GM21786 (cell line): ENCODE data around the gene EPN3.
A peak's percentile ranks its signal among the peaks of the same experiment; 100 is the strongest.

Experiments
- ATAC-seq: cut with Tn5 transposase; IDR thresholded peaks from one replicate; pipeline ENCODE4 v1.9.1; 2021; ENCODE audit not compliant: unreplicated experiment

Gene EPN3

DNA sequence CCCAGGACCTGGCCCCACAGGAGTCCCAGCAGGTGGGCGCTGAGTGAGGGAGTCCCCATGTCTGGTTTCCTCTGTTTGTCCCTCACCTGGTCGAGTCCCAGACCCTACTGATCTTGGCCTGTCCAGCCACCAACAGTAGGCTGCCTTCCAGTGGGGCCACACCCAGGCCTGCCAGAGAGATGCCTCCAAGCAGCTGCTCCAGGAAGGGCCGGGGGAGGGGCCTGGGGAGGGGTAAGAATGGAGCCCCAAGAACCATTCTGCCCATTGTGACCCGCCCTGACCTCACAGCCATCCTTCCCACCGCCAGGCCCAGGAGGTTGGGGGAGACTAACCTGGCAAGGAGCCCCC lies 15.2 kb downstream of the EPN3 start:
- no peak for ATAC-seq

DNA sequence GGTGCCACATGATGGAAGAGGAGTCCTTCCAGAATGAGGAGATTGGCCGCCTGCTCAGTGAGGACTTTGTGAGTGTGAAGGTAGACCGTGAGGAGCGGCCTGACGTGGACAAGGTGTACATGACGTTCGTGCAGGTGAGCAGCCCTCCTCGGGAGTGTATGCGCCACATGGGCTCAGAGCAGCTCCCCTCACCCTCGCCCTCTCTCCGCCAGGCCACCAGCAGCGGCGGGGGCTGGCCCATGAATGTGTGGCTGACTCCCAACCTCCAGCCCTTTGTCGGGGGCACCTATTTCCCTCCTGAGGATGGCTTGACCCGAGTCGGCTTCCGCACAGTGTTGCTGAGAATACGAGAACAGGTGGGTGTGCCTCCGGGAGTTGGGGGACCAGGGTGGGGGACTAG lies 16.3 kb downstream of the EPN3 start:
- no peak for ATAC-seq

DNA sequence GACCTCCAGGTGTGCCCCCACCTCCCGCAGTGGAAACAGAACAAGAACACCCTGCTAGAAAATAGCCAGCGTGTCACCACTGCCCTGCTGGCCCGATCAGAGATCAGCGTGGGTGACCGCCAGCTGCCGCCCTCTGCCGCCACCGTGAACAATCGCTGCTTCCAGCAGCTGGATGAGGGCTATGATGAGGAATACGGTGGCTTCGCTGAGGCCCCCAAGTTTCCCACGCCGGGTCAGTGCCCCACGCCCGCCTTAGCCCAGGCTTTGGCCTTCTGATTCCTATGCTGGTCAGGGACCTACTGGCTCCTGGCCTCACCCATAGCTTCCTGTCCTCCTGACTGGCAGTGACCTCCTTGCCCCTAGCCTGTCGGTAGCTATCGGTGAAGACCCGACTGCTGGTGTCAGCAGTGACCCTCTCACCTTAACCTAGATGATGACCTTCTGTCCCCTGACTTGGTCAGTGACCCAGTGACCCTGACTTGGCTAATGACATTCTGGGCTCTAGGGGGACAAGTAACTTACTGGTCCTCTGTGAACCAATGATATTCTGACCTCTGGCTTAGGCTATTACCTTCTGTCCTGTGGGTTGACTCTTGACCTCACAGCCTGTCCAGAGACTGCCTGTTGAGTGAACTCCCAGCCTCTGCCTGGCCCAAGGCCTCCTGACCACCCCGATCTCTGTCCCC lies 16.9 kb downstream of the EPN3 start:
- ATAC-seq, result no peak

DNA sequence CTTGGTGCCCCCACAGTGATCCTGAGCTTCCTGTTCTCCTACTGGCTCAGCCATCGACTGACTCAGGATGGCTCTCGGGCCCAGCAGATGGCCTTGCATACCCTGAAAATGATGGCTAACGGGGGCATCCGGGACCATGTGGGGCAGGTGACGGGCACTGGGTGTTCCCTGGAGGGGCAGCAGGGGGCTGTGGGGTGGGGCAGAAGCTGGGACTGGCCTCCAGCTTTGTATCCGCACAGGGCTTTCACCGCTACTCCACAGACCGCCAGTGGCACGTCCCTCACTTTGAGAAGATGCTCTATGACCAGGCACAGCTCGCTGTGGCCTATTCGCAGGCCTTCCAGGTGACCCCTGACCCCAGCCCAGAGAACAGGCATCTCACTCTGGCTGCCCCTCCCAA lies 17.4 kb downstream of the EPN3 start:
- no peak for ATAC-seq

DNA sequence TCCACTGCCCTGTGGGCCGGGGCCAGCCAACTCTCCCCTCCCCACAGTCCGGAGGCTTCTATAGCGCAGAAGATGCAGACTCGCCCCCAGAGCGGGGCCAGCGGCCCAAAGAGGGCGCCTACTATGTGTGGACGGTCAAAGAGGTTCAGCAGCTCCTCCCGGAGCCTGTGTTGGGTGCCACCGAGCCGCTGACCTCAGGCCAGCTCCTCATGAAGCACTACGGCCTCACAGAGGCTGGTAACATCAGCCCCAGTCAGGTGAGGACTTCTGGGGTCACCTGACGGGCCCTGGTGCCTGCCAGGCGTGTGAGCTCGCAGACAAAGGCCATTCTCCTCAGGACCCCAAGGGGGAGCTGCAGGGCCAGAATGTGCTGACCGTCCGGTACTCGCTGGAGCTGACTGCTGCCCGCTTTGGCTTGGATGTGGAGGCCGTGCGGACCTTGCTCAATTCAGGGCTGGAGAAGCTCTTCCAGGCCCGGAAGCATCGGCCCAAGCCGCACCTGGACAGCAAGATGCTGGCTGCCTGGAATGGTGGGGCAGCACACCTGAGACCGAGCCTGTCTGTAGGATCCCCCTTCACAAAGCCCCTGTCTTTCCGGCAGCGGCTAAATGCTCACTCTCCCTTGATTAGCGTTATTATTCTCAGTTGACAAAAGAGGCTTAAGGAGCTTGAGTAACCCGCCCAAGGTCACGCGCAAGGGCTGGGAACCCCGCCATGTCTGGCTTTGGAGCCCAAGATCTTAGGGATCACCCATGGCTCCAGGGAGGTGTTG lies 18.3 kb downstream of the EPN3 start:
- no peak for ATAC-seq

DNA sequence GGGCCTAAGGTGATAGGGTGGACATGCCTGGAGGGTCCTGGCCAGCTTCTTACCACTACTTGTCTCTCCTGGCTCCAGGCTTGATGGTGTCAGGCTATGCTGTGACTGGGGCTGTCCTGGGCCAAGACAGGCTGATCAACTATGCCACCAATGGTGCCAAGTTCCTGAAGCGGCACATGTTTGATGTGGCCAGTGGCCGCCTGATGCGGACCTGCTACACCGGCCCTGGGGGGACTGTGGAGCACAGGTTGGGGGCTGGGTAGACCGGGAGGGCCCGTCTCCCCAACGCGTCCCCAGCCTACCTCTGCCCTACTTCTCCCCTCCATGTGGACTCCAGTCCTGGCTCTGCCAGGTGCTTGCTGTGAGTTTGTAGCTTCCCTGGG lies 18.9 kb downstream of the EPN3 start:
- ATAC-seq, result no peak

DNA sequence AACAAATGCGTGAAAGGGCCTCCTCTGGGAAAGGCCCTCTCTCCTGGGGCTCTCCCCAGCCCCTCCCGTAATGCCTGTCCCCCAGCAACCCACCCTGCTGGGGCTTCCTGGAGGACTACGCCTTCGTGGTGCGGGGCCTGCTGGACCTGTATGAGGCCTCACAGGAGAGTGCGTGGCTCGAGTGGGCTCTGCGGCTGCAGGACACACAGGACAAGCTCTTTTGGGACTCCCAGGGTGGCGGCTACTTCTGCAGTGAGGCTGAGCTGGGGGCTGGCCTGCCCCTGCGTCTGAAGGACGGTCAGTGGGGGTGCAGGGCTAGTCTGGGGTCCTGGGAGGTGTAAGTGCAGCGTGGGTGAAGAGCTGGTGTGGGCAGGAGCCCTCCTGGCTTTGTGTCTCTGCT lies 19.3 kb downstream of the EPN3 start:
- no peak for ATAC-seq

DNA sequence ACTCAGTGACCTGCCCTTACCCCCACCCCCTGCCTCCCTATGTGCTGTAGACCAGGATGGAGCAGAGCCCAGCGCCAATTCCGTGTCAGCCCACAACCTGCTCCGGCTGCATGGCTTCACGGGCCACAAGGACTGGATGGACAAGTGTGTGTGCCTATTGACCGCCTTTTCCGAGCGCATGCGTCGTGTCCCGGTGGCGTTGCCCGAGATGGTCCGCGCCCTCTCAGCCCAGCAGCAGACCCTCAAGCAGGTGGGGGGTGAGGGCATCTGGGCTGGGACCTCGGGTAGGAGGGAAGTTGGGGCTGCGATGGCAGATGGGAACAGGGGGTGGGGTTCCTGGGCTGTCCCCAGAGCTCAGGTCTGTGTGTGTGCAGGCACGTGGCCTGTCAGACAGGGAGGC lies 21.7 kb downstream of the EPN3 start:
- no peak for ATAC-seq

DNA sequence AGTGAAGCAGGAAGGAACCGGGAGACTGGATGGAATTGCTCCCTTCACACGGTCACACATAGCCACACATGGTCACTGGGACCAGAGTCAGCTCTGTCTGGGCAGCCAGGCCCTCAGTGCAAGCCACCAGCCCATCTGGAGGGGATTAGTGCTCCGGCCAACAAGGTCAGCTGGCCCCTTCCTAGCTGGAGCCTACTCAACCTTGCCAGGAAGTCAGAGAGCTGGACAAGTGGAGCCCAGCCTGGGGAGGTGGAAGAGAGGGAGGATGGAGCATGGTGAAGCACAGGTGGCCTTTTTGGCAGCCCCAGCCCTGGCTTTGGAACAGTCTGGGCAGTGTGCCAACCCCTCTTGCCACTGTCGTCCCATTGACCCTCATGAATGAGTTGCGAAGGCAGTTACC lies 24.3 kb downstream of the EPN3 start:
- ATAC-seq, result no peak

DNA sequence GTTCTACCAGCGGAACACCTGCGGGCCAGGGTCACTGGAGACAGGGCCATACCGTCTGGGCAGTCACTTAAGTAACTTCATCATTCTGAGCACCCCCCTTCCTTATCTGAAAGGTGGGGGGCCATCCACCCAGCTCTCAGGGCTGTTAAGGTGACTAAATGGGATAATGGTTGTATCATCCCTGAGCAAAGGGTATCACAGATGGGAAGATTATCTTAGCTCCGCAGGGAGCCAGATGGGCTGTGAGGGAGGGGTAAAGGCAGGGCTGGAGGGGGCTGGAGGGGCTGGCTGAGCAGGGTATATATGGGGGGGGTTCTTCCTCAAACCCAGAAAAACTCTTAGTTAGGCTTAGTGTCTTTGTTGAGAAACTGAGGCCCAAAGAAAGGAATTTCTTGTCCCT lies 25.1 kb downstream of the EPN3 start:
- no peak for ATAC-seq

DNA sequence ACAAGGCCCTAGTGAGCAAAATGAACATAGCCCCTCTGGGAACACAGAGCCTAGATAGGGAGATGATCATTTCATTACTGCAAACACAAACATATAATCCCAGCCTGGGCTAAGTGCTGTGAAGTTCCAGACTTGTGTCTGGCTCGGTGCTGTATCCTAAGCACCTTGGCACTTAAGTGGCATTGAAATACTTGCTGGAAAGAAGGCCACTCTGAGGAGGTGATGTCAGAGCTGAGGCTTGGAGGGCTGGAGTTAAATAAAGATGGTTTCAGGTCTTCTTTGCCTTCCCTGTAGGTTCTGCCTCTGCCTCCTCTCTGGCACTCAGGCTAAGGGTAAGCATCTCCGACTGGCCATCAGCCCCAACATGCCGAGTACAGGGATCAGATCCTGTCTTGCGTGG lies 25.6 kb downstream of the EPN3 start:
- no peak for ATAC-seq

DNA sequence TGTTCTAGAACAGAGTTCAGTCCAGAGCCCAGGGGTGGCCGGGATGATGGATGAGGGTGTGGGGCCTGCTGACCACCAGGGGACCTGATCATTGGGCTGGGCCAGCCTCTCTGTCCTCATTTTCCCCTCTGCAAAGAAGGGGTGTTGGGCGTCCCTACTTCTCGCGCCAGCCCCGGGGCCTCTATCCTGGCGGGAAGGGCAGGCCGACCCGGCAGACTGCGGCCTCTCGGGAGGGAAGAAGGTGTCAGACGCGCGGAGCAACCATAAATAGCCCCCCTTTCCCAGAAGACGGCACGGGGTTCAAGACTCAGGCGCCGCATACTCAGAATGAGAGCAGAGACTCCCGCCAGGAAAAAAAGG lies 26.0 kb downstream of the EPN3 start:
- ATAC-seq, result no peak

DNA sequence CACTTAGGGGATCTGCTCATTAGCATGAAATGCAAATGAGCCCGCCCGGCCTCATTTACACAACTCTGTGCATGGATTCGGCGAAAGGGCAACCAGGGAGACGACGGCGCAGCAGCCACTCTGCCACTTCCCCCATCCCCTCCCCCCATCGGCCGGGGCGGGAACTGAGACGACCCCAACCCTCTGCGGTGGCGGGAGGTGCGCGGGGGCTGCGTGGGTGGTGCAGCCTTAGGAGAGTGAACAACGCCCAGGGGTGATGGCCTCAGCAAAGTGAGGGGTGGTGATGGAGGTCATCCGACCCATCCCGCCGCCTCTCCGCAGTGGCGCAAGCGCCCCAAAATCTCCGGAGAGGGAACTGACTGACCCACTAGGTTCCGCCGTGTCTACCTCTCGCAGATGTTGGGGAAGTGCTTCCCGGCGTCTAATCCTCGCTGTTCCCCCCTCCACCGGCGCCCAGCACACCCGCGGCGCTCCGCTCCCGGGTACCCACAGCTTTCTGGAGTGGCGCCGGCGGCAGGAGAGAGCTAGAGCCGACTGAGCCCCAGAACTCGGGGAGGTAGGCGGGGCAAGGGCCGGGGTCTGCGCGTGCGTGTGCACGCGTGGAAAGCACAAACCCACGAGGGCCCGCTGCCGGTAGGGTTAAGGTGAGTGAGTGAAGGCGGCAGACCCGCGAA lies 26.5 kb downstream of the EPN3 start:
- no peak for ATAC-seq

DNA sequence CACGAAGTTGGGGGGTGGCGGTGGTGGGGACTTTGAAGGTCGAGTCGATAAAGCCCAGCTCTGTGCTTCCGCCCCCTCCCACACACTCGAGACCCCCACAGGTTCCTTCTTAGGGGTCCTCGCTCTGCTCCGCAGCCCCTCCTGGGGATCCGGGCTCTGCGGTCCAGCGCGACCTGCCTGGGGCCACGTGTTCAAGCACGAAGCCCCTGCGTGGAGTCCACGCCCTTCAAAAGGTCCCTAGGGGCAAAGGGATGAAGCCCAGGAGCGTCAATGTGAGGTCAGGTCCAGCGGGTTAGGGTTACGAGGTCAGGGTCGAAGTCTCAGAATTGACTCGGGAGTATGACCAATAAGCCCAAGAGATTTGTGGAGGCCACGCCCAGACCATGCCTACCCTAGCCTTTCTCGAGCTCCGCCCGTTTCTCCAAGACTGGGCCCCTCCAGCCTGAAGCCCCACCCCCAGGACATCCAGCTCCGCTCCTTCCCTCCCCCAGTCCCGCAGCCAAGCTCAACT lies 27.2 kb downstream of the EPN3 start:
- no peak for ATAC-seq

DNA sequence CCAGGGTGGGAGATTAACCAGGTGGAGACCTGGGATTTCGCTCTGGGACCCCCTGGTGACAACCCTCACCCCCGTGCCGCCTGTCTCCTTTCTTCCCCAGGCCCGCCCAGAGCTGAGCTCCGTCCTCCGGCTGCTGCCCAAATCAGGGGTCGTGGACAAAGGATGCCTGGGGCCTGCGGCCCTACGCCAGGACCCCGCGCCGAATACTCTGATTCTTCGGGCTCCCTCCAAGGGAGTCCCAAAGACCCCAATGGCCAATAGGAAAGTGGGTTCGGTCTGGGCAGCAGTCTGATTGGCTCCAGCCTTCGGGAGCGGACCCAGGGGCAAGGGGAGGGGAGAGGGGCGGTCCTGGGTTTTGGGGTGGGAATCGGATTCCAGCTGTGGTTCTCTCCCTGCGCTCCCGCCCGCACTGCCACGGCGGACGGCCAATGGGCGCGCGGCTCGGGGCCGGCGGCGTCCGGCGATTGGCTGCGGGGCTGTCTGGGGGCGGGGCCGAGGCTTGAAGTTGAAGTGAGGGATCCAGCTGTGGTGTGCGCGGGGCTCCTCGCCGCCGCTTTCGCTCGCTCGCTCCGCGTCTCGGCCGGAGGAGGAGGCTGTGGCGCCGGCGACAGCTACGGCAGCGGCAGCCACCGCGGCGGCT lies 27.8 kb downstream of the EPN3 start, which contains the start of gene CACNA1G:
Gene CACNA1G (plus strand): TSS at position 531 of the 640 bp plus-strand sequence. CDS start 745 bp downstream, outside the sequence.
- peak; percentile 80 for ATAC-seq

DNA sequence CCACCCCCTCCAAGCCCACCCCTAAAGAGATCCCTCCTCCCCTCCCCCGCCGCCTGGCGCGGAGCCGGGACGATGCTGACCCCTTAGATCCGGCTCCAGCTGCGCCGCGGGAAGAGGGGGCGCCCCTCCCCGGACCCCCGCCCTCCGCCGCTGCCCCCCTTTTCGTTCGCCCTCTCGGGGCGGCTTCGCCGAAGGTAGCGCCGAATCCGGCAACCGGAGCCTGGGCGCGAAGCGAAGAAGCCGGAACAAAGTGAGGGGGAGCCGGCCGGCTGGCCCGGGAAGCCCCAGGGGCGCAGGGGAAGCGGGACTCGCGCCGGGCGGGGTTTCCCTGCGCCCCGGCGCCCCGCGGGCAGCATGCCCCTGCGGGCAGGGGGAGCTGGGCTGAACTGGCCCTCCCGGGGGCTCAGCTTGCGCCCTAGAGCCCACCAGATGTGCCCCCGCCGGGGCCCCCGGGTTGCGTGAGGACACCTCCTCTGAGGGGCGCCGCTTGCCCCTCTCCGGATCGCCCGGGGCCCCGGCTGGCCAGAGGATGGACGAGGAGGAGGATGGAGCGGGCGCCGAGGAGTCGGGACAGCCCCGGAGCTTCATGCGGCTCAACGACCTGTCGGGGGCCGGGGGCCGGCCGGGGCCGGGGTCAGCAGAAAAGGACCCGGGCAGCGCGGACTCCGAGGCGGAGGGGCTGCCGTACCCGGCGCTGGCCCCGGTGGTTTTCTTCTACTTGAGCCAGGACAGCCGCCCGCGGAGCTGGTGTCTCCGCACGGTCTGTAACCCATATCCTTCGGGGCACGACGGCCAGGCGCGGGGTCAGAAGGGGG lies 28.6 kb downstream of the EPN3 start:
- ATAC-seq, result no peak

DNA sequence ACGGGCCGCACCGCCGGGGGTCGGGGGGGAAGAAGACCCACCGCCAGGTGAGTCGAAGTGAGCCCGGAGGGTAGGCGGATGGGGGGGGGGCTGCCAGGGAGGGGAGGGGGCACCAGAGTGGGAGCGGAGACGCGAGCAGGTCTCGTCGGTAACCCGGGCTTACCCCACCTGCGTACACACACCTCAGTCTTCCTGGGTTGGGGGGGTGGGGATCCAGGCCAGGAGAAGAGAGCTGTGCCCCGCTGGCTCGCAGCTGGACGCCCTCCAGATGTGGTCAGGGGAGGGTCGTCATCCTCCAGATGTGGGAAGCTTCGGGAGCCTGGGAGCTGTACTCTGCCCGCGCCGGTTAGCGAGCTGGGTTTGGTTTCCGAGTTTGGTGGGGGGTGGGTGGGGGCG lies 29.2 kb downstream of the EPN3 start:
- no peak for ATAC-seq

DNA sequence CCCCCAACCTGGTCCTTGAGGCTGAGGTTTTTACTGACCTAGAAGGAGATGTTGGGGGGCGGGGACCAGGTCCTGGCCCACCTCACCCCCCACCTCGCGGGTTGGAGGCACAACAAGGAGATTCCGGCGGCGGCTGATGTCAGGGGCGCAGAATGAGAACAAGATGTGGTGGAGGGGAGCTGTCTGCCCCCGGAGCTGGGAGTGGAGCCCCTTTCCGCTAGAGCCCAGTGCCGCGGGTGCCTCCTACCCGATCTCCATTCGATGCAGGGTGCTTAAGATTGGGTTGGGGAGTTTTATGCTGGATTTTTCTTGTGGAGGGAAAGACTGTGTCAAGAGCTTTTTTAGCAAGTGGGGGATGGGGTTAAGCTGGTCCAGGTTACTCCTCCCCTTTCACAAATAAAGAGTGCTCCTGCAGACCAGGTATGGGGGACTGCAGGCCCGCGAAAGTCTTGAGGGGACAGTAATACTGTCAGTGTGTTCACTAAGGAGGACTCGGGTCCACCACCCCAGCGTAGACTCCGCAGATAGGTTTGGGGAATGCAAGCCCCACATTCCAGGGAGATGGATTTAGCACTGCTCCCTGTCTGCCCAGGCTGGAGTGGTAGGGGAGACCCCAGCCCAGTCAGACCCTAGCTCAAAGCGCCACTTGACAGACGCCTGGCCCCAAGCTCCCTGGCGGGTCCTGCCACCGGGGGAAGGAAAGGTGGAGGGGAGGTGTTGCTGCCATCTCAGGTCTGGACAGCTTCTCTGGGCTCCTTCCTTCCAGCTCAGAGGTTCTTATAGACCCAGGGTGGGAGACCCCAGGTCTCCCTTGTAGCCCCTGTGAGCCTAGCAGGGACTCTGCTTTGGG lies 29.9 kb downstream of the EPN3 start:
- ATAC-seq, result no peak

DNA sequence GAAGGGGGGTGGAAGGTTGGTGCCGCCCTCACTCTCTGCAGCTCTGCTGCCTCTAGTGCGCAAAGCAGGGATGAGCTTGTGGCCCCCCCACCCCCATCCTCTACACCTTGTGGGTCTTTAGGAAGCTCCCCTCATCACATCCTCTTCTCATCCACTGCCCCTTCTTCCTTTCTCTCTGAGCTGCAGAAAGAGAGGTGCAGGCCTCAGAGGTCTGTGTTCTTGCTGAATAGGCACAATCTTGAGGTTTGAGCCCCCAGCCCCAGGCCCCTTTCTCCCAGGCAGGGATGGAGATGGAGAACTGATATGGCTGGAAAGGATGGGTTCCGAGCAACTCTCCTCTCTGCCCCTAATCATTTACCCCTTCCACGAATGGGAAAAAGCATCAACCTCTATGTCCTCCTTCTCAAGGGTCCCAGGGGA lies 30.6 kb downstream of the EPN3 start:
- no peak for ATAC-seq

DNA sequence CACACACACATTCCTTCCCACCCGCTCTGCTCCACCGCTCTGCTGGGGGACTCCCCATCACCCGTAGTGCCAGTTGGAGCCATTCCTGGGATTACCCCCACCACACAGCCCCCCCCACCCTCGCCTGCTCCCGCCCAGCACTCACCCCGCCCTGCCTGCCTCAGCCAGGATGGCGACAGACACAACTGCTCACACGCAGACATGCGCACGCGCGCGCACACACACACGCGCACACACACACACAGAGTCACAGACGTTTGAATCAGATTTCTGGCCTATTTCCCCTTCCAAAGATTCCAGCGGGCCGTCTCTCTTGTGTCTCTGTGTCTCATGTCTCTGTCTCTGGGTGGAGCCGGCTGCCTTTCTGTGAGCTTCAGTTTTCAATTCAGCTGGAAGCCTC lies 32.4 kb downstream of the EPN3 start:
- no peak for ATAC-seq
